ENCODE data around the gene SLC17A7.

DNA sequence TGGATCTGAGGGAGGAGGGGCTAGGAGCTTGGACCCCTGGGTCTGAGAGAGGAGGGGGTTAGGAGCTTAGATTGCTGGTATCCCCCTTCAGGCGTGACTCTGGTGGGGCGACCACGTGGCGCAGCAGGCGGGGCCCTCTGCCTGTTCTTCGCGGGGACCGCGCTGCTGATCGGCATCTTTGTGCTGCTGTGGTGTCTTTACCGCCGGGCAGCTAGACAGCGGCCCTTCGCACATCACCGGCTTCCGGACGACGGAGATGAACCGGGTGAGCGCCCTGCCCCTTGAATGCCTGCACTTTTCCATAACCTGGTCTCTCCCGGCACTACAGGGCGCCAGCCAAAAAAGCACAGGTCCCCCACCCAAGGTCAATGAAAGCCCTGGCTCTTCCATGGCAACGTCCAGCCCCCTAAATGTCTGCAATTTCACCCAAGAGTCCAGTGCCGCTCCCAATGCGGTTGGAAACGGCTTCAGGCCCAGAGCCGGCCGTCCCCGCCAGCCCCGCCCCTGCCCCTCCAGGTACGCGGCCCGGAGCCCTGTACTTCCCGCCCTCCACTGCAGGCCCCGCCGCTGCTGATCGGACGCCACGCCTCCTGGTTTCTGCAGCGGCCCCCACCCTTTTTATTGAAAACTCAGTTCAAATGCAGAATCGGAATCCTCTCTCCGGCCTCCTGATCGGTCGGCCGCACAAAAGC, 13.3 kb downstream of the SLC17A7 start:
- no peak for TF ChIP-seq TOX (CRISPR knock-in tag; IDR thresholded peaks at IDR 0.05; ENCODE audit: borderline replicate concordance)
- no peak for TF ChIP-seq TSHZ2 (CRISPR knock-in tag; IDR thresholded peaks at IDR 0.05)
- no peak for TF ChIP-seq ARNTL (CRISPR knock-in tag; IDR thresholded peaks at IDR 0.05; ENCODE audit: borderline replicate concordance, low read depth)
- TF ChIP-seq OSR1 (CRISPR knock-in tag; IDR thresholded peaks at IDR 0.05), result no peak
- no peak for TF ChIP-seq GLIS3 (CRISPR knock-in tag; IDR thresholded peaks at IDR 0.05)
- TF ChIP-seq ZFP3 (CRISPR knock-in tag; IDR thresholded peaks at IDR 0.05), result no peak
- TF ChIP-seq CSDC2 (CRISPR knock-in tag; IDR thresholded peaks at IDR 0.05), result no peak
- no peak for TF ChIP-seq ZFP30 (CRISPR knock-in tag; IDR thresholded peaks at IDR 0.05)
- TF ChIP-seq ESRRG (CRISPR knock-in tag; IDR thresholded peaks at IDR 0.05), result no peak
